ENCODE data around the gene FABP6.

The FABP6 gene

GRCh38 chr5:160254706-160255105, 25.4 kb downstream of the FABP6 start:
- no peak for TF ChIP-seq CTCF (conservative IDR thresholded peaks at IDR 0.05; ENCODE audit: low read depth)
- ChIA-PET POLR2A (ENCODE audit: low non-redundant PET) (no interaction called here), CTCF (interaction anchor here (1.5 kb wide), 1 partner anchor 12 kb away, joined by 4 read pairs; no protein-coding TSS in a partner anchor)
- no peak overlapping the region for H3K27ac ChIP-seq
- no peak for DNase-seq (ENCODE audit: low spot score)

GRCh38 chr5:160259341-160259740, 30.0 kb downstream of the FABP6 start:
- ChIA-PET CTCF (interaction anchor here (0.6 to 2.6 kb wide), 2 partner anchors 86 to 108 kb away, joined by 10 read pairs; no protein-coding TSS in a partner anchor), POLR2A (ENCODE audit: low non-redundant PET) (no interaction called here)
- no peak for DNase-seq (ENCODE audit: low spot score)
- H3K27ac ChIP-seq = no peak overlapping the region
- TF ChIP-seq CTCF (conservative IDR thresholded peaks at IDR 0.05; ENCODE audit: low read depth) = no peak

- DNase-seq (ENCODE audit: low spot score) = no peak
- no peak for TF ChIP-seq CTCF (conservative IDR thresholded peaks at IDR 0.05; ENCODE audit: low read depth)
These were observed 30.9 kb downstream of the FABP6 start for GRCh38 chr5:160260006-160260775.

GRCh38 chr5:160260881-160261815, 31.8 kb downstream of the FABP6 start:
- TF ChIP-seq CTCF (conservative IDR thresholded peaks at IDR 0.05; ENCODE audit: low read depth) = no peak
- no peak overlapping the region for H3K27ac ChIP-seq
- POLR2A ChIA-PET (ENCODE audit: low non-redundant PET) = no interaction called here
- no peak for DNase-seq (ENCODE audit: low spot score)
- CTCF ChIA-PET = interaction anchor here (0.6 to 1.2 kb wide), 2 partner anchors 12 to 84 kb away, joined by 3 to 6 read pairs; no protein-coding TSS in a partner anchor

More at GRCh38 chr5:160260006-160260775, 30.9 kb downstream of the FABP6 start:
- CTCF ChIA-PET = interaction anchor here (2.6 kb wide), 1 partner anchor 85 kb away, joined by 10 read pairs; no protein-coding TSS in a partner anchor
- POLR2A ChIA-PET (ENCODE audit: low non-redundant PET) = no interaction called here
- no peak overlapping the region for H3K27ac ChIP-seq

GRCh38 chr5:160262151-160263074, 33.1 kb downstream of the FABP6 start:
- ChIA-PET CTCF (interaction anchor here (0.6 to 1.2 kb wide), 2 partner anchors 11 to 82 kb away, joined by 3 to 6 read pairs; no protein-coding TSS in a partner anchor), POLR2A (ENCODE audit: low non-redundant PET) (no interaction called here)
- no peak for TF ChIP-seq CTCF (conservative IDR thresholded peaks at IDR 0.05; ENCODE audit: low read depth)
- DNase-seq (ENCODE audit: low spot score) = no peak
- H3K27ac ChIP-seq = no peak overlapping the region

Measured in RWPE1 (cell line).